Astrocyte of the spinal cord (primary cell): ENCODE results near the gene TENT5C.

Experiments
- DNase-seq: peaks from one replicate; pipeline ENCODE4 v3.0.0; 2011; ENCODE audit warnings: low read depth, low spot score
- H3K4me3 ChIP-seq: 2 replicates; pipeline ENCODE4 v1.5.1; 2011; ENCODE audit warnings: low read depth, mild to moderate bottlenecking, low read length, moderate library complexity
- in situ Hi-C: cut with HindIII; loops from 2 replicates; pipeline ENCODE4 v1.10.0; 2017; ENCODE audit warnings: low sequenced_read_pairs
- TF ChIP-seq, protein P1 (sequence below): IDR thresholded peaks from 2 replicates; pipeline ENCODE4 v1.5.1; 2012; ENCODE audit warnings: low read depth, mild to moderate bottlenecking, low read length, inconsistent platforms

Gene TENT5C

DNA sequence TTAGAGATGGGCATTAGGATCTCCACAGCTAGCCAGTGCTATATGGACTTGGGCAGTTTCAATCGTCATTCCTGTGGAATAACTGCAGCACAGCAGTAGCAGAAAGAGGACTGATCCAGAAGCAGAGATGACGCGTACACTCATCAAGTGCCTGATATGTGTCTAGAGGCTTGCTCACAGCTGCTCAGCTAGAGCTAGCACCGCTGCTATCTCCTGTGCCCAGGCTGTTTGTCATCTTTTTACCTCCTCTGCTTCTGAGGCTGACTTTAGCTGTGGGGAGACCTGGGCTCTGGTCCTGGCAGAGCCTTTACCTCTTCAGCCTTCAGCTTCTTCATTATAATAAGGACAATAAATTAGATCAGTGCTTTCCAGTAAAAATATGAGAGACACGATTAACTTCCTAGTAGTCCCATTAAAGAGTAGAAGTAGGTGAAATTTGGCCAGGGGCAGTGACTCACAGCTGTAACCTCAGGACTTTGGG is 5.3 kb downstream of the TENT5C start:
- TF ChIP-seq, protein P1, sequence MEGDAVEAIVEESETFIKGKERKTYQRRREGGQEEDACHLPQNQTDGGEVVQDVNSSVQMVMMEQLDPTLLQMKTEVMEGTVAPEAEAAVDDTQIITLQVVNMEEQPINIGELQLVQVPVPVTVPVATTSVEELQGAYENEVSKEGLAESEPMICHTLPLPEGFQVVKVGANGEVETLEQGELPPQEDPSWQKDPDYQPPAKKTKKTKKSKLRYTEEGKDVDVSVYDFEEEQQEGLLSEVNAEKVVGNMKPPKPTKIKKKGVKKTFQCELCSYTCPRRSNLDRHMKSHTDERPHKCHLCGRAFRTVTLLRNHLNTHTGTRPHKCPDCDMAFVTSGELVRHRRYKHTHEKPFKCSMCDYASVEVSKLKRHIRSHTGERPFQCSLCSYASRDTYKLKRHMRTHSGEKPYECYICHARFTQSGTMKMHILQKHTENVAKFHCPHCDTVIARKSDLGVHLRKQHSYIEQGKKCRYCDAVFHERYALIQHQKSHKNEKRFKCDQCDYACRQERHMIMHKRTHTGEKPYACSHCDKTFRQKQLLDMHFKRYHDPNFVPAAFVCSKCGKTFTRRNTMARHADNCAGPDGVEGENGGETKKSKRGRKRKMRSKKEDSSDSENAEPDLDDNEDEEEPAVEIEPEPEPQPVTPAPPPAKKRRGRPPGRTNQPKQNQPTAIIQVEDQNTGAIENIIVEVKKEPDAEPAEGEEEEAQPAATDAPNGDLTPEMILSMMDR = no peak
- DNase-seq = no peak
- no peak overlapping the region for H3K4me3 ChIP-seq
- in situ Hi-C loops = no loop called here

DNA sequence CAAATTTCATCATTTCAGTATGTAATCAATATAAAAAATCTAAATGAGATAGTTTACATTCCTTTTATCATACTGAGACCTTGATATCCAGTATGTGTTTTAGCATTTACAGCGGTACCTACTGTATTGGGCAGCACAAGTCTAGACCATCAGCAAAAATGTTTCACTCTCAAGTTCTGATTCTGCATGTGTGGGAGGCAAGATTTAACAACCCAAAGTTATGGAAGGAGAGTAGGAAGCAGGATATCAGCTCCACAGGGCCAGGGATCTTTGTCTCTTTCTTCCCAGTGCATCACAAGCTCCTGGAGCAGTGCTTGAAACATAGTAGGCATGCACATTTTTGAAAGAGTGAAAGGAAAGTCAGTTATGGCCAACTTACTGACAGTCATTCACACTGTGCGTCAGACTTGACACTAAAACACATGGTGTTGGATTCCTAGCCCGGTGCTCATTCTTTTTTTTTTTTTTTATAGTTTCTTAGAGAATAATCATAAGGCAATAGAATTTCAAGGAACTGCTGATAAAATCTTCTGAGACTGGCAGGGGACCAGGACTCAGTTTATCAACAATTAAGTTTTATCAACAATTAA is 6.1 kb downstream of the TENT5C start:
- in situ Hi-C loops = no loop called here
- TF ChIP-seq, protein P1 = no peak
- no peak for DNase-seq
- no peak overlapping the region for H3K4me3 ChIP-seq

DNA sequence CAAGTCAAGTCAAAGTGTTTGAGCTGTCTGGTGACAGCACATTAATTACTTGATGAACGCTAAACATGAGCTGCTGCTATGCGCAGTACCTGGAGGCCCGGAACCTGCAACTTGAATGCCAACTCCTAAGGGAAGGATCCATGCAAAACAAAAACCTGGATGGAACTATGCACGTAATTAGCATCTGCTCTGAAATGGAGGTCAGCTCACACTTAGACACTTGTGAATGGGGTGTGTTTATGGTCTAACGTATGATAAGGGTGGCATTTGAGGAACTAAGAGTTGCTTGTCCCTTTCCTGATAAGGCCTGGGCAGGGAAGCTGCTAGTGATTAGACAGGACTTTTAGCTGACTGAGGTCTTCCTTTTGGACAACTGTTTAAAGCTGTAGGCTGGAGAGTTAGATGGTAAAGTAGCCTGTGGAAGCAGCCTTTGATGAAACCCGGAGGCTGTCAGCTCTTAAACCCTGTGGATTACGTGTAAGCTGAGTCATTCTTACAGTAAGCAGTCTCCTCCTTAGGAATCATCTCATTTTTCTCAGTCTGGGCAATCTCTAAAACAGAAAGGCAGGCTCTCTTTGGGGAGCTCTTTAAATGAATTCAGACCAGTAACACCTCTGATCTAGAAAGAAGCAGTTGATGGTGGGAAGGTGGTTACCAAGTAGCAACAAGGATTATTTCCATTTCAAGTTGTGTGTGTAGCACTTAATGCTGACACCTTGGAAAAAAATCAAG is 6.8 kb downstream of the TENT5C start:
- TF ChIP-seq, protein P1 = no peak
- peak; percentile 67 for DNase-seq
- in situ Hi-C loops = no loop called here
- H3K4me3 ChIP-seq = no peak overlapping the region

DNA sequence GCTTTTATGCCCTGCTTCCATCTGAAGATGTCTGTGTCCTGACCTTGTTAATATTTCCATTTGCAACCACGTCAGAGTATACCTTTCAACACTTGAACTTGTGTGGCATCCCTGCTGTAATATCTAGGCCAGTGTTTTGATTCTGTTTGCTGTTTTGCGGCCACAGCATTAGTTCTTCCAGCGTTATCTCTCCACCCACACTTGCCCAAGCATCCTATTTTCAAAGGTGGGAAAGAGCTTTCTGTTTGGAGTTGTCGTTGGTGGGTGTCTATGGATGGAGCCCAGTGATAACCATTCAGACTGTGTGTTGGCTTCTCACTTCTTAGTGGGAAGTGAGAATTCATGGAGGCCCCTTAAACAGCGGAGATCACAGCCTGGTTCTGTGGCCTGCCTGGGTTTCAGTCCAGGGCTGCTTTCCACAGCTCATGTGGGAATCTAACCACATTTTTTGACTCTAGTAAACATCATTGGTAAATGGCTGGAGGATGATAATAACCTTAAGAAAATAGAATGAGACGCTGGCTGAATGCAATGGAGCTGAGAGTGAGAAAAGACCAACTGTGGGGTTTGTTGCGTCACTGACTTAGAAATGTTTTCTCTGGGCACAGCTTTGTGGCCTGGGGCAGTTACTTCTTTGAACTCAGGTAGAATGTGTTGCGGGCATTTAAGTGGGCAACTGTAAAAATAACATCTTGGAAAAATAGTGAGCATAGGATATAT is 7.6 kb downstream of the TENT5C start:
- no peak for DNase-seq
- no peak overlapping the region for H3K4me3 ChIP-seq
- TF ChIP-seq, protein P1 = no peak
- in situ Hi-C loops = no loop called here

DNA sequence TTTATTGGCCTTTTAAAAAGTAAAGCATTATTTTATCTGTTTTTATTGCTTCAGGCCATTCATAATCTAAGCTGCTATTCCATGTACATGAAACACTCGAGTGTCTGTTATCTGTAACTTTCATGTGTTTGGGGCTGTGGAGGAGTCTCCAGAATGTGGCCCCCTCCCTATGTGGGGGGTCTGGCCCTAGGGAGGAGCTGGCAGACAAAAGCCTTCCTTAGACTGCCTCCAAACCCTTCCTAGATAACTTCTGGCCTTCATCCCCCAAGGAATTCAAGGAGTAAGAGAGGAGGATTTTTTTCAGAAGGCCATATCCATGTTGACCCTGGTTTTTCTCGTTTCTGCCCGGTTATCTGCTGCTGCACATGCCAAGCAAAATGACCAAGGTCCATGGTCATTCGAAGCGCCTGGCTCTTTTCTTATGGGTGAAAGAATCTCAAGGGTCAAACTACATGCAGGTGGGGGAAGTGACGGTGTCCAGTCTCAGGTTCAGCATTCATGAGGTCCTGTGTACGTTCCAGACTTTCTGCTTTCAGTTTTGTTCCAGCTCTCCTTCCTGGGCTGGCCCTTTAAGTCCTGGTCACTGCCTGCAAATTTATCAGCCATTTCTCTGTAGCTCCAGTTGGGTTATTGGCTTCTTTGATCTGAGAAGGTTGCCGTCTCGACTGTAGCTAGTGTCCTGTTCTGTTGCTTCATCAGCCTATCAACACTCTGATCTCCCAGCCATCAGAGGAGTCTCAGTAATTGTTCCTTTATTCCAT is 8.3 kb downstream of the TENT5C start:
- TF ChIP-seq, protein P1 = no peak
- DNase-seq = no peak
- in situ Hi-C loops = no loop called here
- H3K4me3 ChIP-seq = no peak overlapping the region

DNA sequence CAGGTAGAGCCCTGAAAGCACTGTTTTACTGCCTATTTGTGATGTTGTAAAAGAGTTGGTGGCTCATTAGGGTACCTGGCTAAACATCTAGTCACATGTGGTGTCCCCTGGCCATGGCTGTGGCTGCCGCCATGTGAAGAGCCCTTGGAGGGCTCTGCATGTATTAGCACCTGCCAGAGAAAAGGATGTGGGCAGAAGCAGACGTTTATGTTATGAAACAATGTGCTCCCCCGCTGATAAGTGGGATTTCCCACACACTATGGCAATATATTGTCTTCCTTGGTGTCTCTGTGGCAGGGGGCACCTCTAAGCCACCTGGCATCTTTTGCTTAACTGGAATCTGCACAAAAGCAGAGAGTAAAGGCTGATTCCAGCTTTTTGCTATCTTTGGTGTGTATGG is 9.6 kb downstream of the TENT5C start:
- in situ Hi-C loops = no loop called here
- DNase-seq = no peak
- TF ChIP-seq, protein P1 = no peak
- H3K4me3 ChIP-seq = no peak overlapping the region
